Mononuclear cell (primary cell): ENCODE results near the gene TMEM63A. TPM values are rescaled to one million over a fixed set of nuclear protein-coding genes. Genes with fewer than 3 reads are reported as not detected.
"Not testable (repeated sequence)": the region's sequence is repeated elsewhere in the genome, so short reads cannot be mapped to it uniquely, and the experiment has no call there.

Source experiments
- H3K27me3 ChIP-seq: 2 replicates; pipeline ENCODE4 v1.6.0; 2011; ENCODE audit warnings: low read length, control low read depth; ENCODE audit not compliant: insufficient read depth
- H3K4me1 ChIP-seq: 2 replicates; pipeline ENCODE4 v1.5.1; 2011; ENCODE audit warnings: mild to moderate bottlenecking, low read length, control low read depth; ENCODE audit not compliant: insufficient read depth
- H3K4me3 ChIP-seq: 2 replicates; pipeline ENCODE4 v1.5.1; 2011; ENCODE audit warnings: mild to moderate bottlenecking, low read length, moderate library complexity
- H3K9me3 ChIP-seq: 2 replicates; pipeline ENCODE4 v1.5.1; 2011; ENCODE audit warnings: low read depth, mild to moderate bottlenecking, control low read depth, low read length
- total RNA-seq: library from RNA; depleted of rRNA; stranded (reverse); fragments of >200 nt; gene quantifications from one replicate; pipeline ENCODE4 v1.2.3, GENCODE V29; 2012

Gene TMEM63A
- total RNA-seq, 1 donor = 56.0 TPM

DNA sequence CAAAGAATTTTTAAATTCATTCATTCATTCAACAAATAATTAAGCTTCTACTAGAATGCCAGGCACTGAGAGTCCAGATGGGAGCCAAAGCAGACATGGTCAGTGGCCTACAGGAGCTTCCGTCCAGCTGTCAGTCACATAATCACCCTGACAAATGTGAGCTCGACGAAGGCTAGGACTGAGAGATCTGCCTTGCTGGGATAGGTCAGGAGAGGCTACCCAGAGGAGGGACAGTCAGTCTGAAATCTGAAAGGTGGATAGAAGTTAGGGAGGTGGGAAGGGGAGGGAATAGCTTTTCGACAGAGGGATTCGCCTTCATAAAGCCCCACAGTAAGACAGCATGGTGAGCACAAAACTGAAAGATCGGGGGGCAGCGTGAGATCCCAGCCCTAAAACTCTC, 64.0 kb downstream of the TMEM63A start:
- no peak overlapping the region for H3K4me3 ChIP-seq
- H3K4me1 ChIP-seq = peaks cover 19% of the 10 kb centered on the region
- no peaks in the 10 kb centered on the region for H3K27me3 ChIP-seq
- no peaks in the 10 kb centered on the region for H3K9me3 ChIP-seq

DNA sequence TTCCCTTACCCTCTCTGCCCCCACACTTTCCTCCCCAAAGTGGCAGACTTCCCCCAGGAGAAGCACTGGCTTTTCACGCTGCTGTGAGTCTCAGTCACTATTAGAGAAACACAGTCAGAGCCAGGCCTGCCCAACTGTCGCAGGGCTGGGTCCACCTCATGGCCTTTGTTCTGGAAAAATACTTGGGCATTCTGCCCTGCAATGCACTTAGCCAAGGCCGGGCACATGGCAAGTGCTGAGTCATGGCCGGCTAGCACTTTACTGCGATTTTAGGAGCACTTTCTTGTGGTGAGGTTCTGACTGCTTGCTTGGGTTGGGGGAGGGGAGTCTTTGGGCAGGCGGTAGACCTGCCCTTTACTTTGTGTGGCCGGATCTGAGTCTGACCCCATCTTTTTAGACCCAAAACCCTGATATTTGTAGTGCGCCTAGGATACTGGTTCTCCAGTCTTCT, 64.5 kb downstream of the TMEM63A start:
- H3K9me3 ChIP-seq = no peaks in the 10 kb centered on the region
- H3K4me3 ChIP-seq = no peak overlapping the region
- peaks cover 22% of the 10 kb centered on the region for H3K4me1 ChIP-seq
- no peaks in the 10 kb centered on the region for H3K27me3 ChIP-seq

DNA sequence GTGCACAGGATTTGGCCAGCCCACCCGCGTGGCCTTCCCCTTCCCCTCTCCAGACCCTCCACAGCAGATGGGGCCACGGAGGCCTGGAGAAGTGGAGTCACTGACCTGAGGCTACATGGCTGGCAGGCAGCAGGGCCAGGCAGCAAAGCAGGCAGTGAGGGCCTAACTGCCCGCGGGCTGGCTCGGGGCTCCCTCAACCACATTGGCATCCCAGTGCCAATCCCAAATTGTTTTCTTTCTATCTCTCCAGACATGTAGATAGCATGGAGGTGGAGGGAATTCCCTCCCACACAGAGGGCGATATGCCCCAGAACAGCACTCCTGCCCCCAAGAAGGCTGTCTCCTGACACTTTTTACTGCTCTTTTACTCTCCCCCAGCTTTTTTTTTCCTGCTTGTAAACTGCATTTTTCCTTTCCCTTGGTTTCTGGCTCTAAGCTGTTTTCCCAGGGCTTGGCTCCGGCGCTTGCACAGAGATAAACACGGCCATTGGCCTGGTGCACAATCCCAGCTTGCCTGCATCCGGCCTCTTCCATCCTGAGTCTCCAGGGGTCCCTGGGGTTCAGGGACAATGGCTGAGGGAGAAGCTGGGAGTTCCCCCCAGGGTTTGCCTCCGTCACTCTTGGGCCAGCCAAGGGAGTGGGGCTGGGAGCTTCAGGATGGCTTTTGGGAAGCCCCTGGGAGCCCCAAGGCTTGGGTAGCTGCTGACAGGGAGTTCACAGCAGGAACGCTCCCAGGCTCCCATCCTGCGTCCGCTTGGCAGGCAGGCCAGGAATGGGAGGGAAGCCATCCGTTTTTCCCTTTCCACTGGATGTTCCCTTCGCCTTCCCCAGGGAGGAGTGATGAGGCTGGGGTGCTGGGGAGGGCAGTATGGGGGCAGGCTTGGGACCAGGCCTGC, 65.3 kb downstream of the TMEM63A start:
- no peak overlapping the region for H3K4me3 ChIP-seq
- no peaks in the 10 kb centered on the region for H3K9me3 ChIP-seq
- H3K4me1 ChIP-seq = peaks cover 22% of the 10 kb centered on the region
- no peaks in the 10 kb centered on the region for H3K27me3 ChIP-seq

DNA sequence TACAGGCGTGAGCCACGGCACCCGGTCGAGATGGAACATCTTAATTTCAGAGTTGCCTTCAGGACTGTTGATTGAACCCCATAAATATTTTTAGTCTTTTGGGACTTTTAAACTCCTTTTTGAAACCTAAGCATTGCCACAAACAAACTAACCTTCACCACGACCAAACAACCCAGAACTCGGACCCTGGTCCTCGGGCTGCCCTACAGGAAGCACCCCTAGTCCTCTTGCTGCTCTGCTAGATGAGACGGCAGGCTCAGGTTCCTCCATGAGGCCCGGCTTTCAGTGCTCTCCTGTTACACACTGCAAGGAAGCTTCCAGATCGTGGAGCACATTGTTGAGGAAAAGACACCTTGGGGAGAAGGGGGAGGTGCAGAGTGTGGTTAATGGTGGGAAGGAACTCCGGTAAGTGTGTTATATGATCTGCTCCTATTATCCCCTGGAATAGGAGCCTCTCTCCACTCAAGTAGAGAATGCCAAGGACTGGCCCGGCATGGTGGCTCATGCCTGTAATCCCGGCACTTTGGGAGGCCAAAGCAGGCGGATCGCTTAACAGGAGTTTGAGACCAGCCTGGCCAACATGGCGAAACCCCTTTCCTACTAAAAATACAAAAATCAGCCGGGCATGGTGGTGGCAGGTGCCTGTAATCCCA, 66.5 kb downstream of the TMEM63A start:
- Histone ChIP-seq H3K27me3 (no peaks in the 10 kb centered on the region), H3K4me3 (no peak overlapping the region), H3K4me1 (peaks cover 30% of the 10 kb centered on the region), H3K9me3 (no peaks in the 10 kb centered on the region)

DNA sequence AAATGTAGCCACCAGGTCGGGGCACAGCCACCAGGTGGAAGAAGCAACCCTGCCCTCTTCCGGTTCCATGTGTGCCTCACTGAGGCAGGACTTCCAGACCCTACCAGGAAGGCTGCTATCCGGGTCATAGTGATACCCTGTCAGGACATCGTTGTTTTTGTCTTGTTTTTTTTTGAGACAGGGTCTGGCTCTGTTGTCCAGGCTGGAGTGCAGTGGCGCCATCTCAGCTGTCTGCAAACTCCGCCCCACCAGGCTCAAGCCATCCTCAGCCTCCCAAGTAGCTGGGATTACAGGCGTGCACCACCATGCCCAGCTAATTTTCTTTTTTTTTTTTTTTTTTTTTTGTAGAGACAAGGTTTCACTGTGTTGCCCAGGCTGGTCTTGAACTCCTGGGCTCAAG, 67.1 kb downstream of the TMEM63A start:
- H3K4me3 ChIP-seq, H3K9me3 ChIP-seq, H3K27me3 ChIP-seq: not testable (repeated sequence)
- peaks cover 31% of the 10 kb centered on the region for H3K4me1 ChIP-seq

DNA sequence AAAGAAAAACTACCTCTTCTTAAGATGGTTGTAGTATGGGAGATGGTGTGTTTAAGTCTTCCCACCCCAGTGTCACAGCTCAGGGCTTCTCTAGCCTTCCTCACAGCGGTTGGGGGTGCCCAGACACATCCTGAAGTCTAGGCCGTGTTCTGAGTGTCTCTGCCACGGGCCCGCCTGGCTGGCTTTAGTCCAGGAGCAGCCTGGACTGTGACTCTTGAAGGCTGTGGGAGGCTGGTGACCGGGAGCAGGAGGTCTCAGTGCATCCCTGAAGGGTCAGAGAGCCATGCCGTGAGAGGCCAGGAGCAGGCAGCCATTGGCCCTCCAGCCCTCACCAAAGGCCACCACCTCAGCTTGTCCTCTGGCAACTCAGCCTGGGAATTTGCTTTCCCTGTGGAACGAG, 67.8 kb downstream of the TMEM63A start:
- H3K9me3 ChIP-seq = no peaks in the 10 kb centered on the region
- no peak overlapping the region for H3K4me3 ChIP-seq
- H3K4me1 ChIP-seq = peaks cover 34% of the 10 kb centered on the region
- no peaks in the 10 kb centered on the region for H3K27me3 ChIP-seq

DNA sequence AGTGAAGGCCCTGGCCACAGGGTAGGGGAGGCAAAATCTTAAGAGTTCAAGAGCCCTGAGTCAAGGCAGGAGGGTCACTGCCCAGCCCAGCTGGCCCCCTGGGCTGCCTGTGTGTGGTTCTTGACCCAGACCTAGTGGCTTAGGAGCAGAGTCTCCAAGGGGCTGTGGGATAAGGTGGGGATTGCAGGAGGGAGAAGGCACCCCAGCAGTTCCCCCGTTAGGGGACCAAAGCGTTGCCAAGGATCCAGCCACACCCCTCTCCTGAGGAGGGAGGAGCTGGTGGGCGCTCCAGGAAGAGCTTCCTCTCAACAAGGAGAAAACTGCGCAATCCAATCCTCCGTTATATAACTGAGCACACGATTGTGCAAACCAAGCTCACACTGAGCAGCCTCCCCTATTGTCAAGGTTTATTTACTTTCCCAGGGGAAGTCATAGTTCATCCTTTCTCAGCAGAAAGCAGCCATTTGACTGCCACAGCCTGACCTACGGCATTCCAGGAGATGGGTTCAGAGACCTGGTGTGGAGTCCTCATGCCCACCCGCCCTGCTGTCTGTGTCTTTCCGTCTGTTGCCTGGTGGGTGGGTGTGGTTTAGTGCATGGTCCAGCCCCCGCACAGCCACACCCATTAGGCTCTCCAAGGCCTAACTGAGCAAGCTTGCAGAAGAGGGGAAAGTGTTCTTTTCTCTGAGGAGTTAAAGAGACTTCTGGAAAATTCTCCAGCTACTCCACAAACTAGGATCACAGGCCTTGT, 68.8 kb downstream of the TMEM63A start:
- Histone ChIP-seq H3K4me3 (no peak overlapping the region), H3K4me1 (peaks cover 35% of the 10 kb centered on the region), H3K9me3 (no peaks in the 10 kb centered on the region), H3K27me3 (no peaks in the 10 kb centered on the region)

DNA sequence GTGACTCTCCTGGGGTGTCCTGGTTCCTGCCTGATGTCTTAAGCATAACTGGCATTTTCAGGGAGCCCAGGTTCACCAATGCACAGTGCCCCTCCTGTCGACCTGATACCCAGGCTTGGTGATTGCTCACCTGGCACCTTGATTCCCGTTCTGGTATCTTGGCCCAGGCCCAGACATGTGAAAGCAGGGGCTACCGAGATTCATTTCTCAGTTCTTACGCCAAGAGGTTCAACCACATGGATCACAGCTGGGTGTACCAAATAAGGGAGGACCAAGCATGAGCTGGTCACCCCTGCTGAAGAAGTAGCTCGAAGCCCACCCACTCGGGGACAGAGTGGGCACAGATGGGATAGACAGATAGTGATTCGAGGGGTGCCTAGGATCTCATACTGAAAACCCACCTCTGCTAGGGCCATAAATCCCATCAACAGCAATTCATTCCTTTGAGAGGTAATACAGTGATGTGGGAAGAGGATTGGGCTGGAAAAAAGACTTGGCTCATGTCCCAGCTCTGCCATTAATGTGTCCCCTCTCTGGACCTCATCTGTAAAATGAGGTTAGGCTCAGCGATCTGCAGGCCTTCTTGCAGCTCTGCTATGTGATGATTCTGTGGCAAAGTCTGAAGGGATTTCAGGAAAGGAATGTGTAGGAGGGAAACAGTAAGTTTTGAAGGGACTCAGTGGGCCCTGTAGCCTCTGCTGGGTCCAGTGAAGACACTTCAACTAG, 69.5 kb downstream of the TMEM63A start:
- Histone ChIP-seq H3K4me1 (peaks cover 31% of the 10 kb centered on the region), H3K9me3 (no peaks in the 10 kb centered on the region), H3K27me3 (no peaks in the 10 kb centered on the region), H3K4me3 (no peak overlapping the region)

DNA sequence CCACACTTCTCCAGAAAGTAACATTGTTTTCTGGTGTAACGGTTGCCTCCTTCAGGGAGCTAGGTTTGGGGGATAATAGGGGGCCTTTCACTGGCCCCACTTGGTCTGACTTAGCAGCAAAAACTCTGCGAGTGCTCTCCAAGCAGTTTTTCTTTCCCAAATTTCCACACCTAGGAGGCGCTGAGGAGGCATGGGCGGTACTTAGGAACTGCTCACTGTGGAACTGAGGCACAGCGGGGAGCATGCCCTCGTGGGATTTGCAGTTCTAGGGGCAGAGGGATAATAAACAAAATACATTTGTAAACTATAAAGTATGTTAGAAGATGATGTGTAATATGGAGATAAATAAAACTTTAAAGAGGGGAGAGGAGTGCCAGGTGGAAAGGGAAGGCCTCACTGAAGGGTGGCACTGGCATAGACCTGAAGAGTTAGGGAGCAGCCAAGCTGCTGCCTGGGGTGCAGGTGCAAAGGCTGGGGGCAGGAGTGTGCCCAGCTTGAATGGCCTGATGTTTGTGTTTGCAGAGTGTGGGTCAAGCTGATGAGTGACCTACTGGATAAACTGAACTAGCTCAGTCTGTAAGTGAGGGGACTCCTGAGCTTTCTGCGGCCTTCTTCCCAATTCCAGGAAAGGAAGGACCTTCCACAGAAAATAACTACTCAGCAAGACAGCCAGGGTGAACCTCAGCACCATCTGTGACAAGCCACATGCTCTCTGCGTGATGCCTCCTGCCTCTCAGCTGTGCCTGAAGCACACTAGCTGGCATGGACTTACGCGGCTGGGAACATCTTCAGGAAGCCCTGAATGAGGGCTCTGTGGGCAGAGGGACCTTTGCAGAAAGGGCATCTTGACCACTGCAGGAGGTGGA, 70.3 kb downstream of the TMEM63A start:
- H3K4me1 ChIP-seq = peaks cover 28% of the 10 kb centered on the region
- H3K4me3 ChIP-seq = no peak overlapping the region
- no peaks in the 10 kb centered on the region for H3K27me3 ChIP-seq
- no peaks in the 10 kb centered on the region for H3K9me3 ChIP-seq

DNA sequence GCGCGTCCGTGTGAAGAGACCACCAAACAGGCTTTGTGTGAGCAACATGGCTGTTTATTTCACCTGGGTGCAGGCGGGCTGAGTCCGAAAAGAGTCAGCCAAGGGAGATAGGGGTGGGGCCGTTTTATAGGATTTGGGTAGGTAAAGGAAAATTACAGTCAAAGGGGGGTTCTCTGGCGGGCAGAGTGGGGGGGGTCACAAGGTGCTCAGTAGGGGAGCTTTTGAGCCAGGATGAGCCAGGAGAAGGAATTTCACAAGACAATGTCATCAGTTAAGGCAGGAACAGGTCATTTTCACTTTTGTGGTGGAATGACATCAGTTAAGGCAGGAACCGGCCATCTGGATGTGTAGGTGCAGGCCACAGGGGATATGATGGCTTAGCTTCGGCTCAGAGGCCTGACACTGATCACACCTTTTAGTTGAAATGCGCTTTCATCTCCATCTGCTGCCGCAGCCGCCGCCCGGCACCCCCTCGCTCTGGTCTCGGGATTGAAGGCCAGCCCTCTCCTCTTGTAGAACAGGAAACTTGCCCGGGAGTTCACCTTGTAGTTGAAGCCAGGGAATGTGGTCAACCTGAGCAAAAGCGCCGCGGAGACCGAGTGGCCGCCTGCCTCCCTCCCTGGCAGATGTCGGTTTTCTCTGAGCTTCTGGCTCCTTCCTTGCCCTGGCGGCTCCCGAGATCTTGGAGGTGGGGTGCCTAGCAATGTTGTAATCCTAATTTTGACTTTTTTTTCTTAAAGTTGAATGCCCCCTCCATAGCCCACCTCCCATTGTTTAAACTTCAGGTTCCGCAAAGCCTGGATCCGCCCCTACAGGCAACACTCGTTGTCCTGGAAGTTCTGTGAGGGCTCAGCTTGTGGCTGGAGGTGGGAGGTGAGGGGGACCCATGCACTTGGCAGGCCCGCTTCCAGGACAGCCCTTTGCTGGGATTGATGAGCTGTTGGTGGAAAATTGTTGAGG, 71.3 kb downstream of the TMEM63A start:
- peak overlapping the region; percentile 43 for H3K4me3 ChIP-seq
- H3K4me1 ChIP-seq = peaks cover 28% of the 10 kb centered on the region
- H3K27me3 ChIP-seq, H3K9me3 ChIP-seq: not testable (repeated sequence)

DNA sequence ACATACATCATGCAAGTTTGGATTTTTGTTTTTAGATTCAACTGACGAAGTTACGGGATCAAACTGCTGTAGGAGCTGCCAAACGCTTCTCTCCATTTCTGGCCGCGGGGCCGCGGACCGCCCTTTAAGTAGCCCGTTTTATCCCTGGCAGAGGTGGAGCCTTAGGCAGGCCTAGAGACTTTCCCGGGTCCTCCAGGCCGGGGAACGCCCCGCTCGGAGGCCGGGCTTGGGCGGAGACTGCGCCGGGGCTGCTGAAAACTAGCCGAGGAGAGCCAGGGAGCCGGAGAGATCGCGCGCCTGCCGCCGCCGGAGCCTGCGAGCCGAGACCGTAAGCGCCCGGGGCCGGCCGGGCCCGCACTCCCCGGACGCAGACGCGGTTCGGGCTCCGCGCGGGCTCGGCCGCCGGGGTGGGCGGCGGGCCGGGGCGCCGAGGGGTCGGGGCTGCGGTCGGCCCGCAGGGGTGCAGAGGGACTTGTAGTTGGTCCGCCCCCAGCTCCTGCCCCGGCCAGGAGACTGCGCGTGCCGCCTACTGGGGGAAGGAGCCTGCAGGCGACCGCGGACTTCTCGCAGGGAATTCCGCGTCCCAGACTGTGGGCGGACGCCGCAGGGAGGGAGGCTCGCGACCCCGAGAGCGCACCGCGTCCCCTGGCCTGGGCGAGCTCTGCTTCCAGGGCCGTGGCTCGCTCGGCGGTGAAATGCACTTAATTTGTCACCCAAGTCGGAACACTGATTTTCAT, 72.2 kb downstream of the TMEM63A start, which contains the start of gene EPHX1:
TSS of gene EPHX1 (plus strand) at position 283 of the 737 bp plus-strand sequence. CDS start 18,606 bp downstream, outside the sequence.
- Histone ChIP-seq H3K27me3 (no peaks in the 10 kb centered on the region), H3K4me1 (peaks cover 28% of the 10 kb centered on the region), H3K9me3 (no peaks in the 10 kb centered on the region), H3K4me3 (peak within 1 kb of the TSS; percentile 43)

DNA sequence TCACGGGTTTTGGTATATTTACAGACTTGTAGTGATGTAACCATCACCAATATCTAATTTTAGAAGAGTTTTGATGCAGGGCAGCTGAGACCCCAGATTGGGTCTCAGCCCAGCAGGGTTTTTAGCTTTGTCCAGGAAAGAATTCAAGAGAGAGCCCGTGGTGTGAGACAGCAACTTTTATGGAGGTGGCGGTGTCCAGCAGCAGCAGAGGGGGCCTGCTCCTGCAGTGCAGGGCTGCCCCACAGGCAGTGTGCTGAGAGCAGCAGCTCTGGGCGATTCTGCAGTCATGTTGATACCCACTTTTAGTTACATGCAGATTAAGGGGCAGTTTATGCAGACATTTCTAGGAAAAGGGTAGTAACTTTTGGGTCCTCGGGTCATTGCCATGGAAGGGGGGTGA, 74.0 kb downstream of the TMEM63A start:
- Histone ChIP-seq H3K27me3 (no peaks in the 10 kb centered on the region), H3K9me3 (no peaks in the 10 kb centered on the region), H3K4me3 (no peak overlapping the region), H3K4me1 (peaks cover 15% of the 10 kb centered on the region)
